H9 (cell line): ENCODE measurements around the gene MGLL. TPM values are rescaled to one million over a fixed set of nuclear protein-coding genes. Genes with fewer than 3 reads are reported as not detected.

Source experiments
- DNase-seq: peaks from one replicate; pipeline ENCODE4 v3.0.0-alpha.2; 2017
- H2AFZ ChIP-seq: one replicate; pipeline ENCODE4 v1.6.1; 2013; ENCODE audit warnings: mild to moderate bottlenecking, low read length, control low read depth, moderate library complexity
- H2AK5ac ChIP-seq: 2 replicates; pipeline ENCODE4 v1.6.1; 2013; ENCODE audit warnings: low read length, control low read depth, mixed read lengths; ENCODE audit not compliant: insufficient read length
- H2BK120ac ChIP-seq: one replicate; pipeline ENCODE4 v1.6.1; 2013; ENCODE audit warnings: low read depth, mild to moderate bottlenecking, low read length, control low read depth, inconsistent platforms; ENCODE audit not compliant: poor library complexity, severe bottlenecking
- H2BK12ac ChIP-seq: 2 replicates; pipeline ENCODE4 v1.6.1; 2013; ENCODE audit warnings: low read length, control low read depth, mixed read lengths, low read depth; ENCODE audit not compliant: insufficient read length
- H2BK15ac ChIP-seq: 2 replicates; pipeline ENCODE4 v1.6.1; 2013; ENCODE audit warnings: low read depth, low read length, control low read depth
- H2BK20ac ChIP-seq: one replicate; pipeline ENCODE4 v1.6.1; 2013; ENCODE audit warnings: low read depth, mild to moderate bottlenecking, low read length, control low read depth, inconsistent platforms; ENCODE audit not compliant: poor library complexity, severe bottlenecking
- H2BK5ac ChIP-seq: 2 replicates; pipeline ENCODE4 v1.6.1; 2013; ENCODE audit warnings: low read length, control low read depth, mixed read lengths; ENCODE audit not compliant: insufficient read length
- H3K14ac ChIP-seq: 2 replicates; pipeline ENCODE4 v1.6.1; 2013; ENCODE audit warnings: low read length, control low read depth; ENCODE audit not compliant: insufficient read depth
- H3K18ac ChIP-seq: 2 replicates; pipeline ENCODE4 v1.6.1; 2013; ENCODE audit warnings: low read depth, mild to moderate bottlenecking, mixed read lengths, low read length, control low read depth; ENCODE audit not compliant: insufficient read length
- H3K23ac ChIP-seq: 2 replicates; pipeline ENCODE4 v1.6.1; 2013; ENCODE audit warnings: low read length, control low read depth, mixed read lengths, low read depth; ENCODE audit not compliant: insufficient read length
- H3K23me2 ChIP-seq: 2 replicates; pipeline ENCODE4 v1.6.1; 2013; ENCODE audit warnings: low read depth, mild to moderate bottlenecking, mixed read lengths, low read length, control low read depth; ENCODE audit not compliant: insufficient read length, poor library complexity, severe bottlenecking
- H3K27ac ChIP-seq: 2 replicates; pipeline ENCODE4 v1.5.1; 2013; ENCODE audit warnings: low read length, control low read depth, mixed read lengths, low read depth; ENCODE audit not compliant: insufficient read length
- H3K27me3 ChIP-seq: 2 replicates; pipeline ENCODE4 v1.6.1; 2013; ENCODE audit warnings: low read length, control low read depth, inconsistent platforms; ENCODE audit not compliant: insufficient read depth
- H3K4ac ChIP-seq: 2 replicates; pipeline ENCODE4 v1.6.1; 2013; ENCODE audit warnings: low read depth, mild to moderate bottlenecking, control low read depth, inconsistent platforms, low read length, moderate library complexity
- H3K4me1 ChIP-seq: 2 replicates; pipeline ENCODE4 v1.6.1; 2013; ENCODE audit warnings: low read length, control low read depth, inconsistent platforms; ENCODE audit not compliant: insufficient read depth
- H3K4me2 ChIP-seq: 2 replicates; pipeline ENCODE4 v1.6.1; 2013; ENCODE audit warnings: low read length, control low read depth, mixed read lengths; ENCODE audit not compliant: insufficient read length, insufficient read depth
- H3K56ac ChIP-seq: 2 replicates; pipeline ENCODE4 v1.6.1; 2013; ENCODE audit warnings: low read depth, mild to moderate bottlenecking, mixed read lengths, low read length, control low read depth; ENCODE audit not compliant: insufficient read length
- H3K79me1 ChIP-seq: 2 replicates; pipeline ENCODE4 v1.6.1; 2013; ENCODE audit warnings: low read depth, mild to moderate bottlenecking, moderate library complexity, low read length, control low read depth, inconsistent platforms; ENCODE audit not compliant: insufficient read depth, poor library complexity, severe bottlenecking
- H3K79me2 ChIP-seq: 2 replicates; pipeline ENCODE4 v1.6.1; 2013; ENCODE audit warnings: low read length, control low read depth, inconsistent platforms; ENCODE audit not compliant: insufficient read depth
- H3K9ac ChIP-seq: 2 replicates; pipeline ENCODE4 v1.6.1; 2013; ENCODE audit warnings: low read length, control low read depth, mixed read lengths; ENCODE audit not compliant: insufficient read length; ENCODE audit errors: extremely low read depth
- H3K9me3 ChIP-seq: one replicate; pipeline ENCODE4 v1.6.1; 2013; ENCODE audit warnings: low read depth, low read length, inconsistent platforms; ENCODE audit not compliant: control insufficient read depth
- H3T11ph ChIP-seq: one replicate; pipeline ENCODE4 v1.6.1; 2013; ENCODE audit warnings: mild to moderate bottlenecking, low read length, control low read depth, inconsistent platforms
- H4K20me1 ChIP-seq: one replicate; pipeline ENCODE4 v1.6.1; 2013; ENCODE audit not compliant: control insufficient read depth, insufficient read length, insufficient read depth
- H4K5ac ChIP-seq: 2 replicates; pipeline ENCODE4 v1.6.1; 2013; ENCODE audit warnings: low read depth, mild to moderate bottlenecking, mixed read lengths, low read length, control low read depth; ENCODE audit not compliant: insufficient read length
- H4K8ac ChIP-seq: replicated peaks from 2 replicates; pipeline ENCODE4 v1.6.1; 2013; ENCODE audit warnings: low read length, control low read depth, mixed read lengths, low read depth; ENCODE audit not compliant: insufficient read length
- H4K91ac ChIP-seq: 2 replicates; pipeline ENCODE4 v1.6.1; 2013; ENCODE audit warnings: low read depth, mild to moderate bottlenecking, moderate library complexity, mixed read lengths, low read length, control low read depth; ENCODE audit not compliant: insufficient read length
- H3K27ac Mint-ChIP-seq, 3 experiments: 2 replicates in 2 of 3; 3 replicates in 1 of 3; pipeline ENCODE4 v1.8.0; 2020 to 2021; ENCODE audit warnings: mixed read lengths in 3 of 3, mild to moderate bottlenecking in 1 of 3, moderate library complexity in 1 of 3
- H3K27me3 Mint-ChIP-seq: 2 replicates; pipeline ENCODE4 v1.8.0; 2021; ENCODE audit warnings: low read depth, mild to moderate bottlenecking, moderate library complexity, mixed read lengths
- H3K36me3 Mint-ChIP-seq, 3 experiments: 2 replicates in 2 of 3; 3 replicates in 1 of 3; pipeline ENCODE4 v1.8.0; 2020 to 2021; ENCODE audit warnings: low read depth in 3 of 3, mixed read lengths in 3 of 3; ENCODE audit not compliant: insufficient read depth in 1 of 3
- H3K4me1 Mint-ChIP-seq, 2 experiments: 2 replicates each; pipeline ENCODE4 v1.8.0; 2020; ENCODE audit warnings: mixed read lengths in 2 of 2
- H3K4me3 Mint-ChIP-seq, 2 experiments: 2 replicates in 1 of 2; 3 replicates in 1 of 2; pipeline ENCODE4 v1.8.0; 2020 to 2021; ENCODE audit warnings: mild to moderate bottlenecking in 2 of 2, mixed read lengths in 2 of 2, moderate library complexity in 1 of 2
- H3K9me3 Mint-ChIP-seq, 2 experiments: 2 replicates in 1 of 2; 3 replicates in 1 of 2; pipeline ENCODE4 v1.8.0; 2020; ENCODE audit warnings: mild to moderate bottlenecking in 2 of 2, mixed read lengths in 2 of 2, moderate library complexity in 1 of 2
- CTCF ChIP-seq: fragments of 200-600 bp; sonication (generic); conservative IDR thresholded peaks from 3 replicates; pipeline ENCODE4 v1.8.0; 2021; ENCODE audit warnings: antibody characterized with exemption, mild to moderate bottlenecking
- WGBS: extraction: QIAGEN DNeasy Blood & Tissue Kit; methylation state at CpG from one replicate; pipeline ENCODE4 v1.1.7; 2013; ENCODE audit warnings: missing lambda C conversion rate, low lambda C conversion rate, mixed read lengths; ENCODE audit not compliant: insufficient read length; ENCODE audit errors: extremely low coverage; 5-methylcytosine and 5-hydroxymethylcytosine counted together
- total RNA-seq: library from RNA; stranded (reverse); gene quantifications from 2 replicates; pipeline ENCODE4 v1.2.1, GENCODE V29; 2021

MGLL gene
- total RNA-seq, 1 experiment from 2014 or later, result 0.11 TPM

- no peak for TF ChIP-seq CTCF
- Mint-ChIP-seq H3K9me3 (no peaks in the 10 kb centered on the region), H3K36me3 (no peaks in the 10 kb centered on the region; a peak in 1 of 7 replicates), H3K27me3 (peaks cover 50% of the 10 kb centered on the region), H3K4me1 (peaks cover 23 to 24% of the 10 kb centered on the region in 2 experiments), H3K27ac (no peak overlapping the region), H3K4me3 (no peak overlapping the region)
- H2AK5ac ChIP-seq, result no peak overlapping the region
- no peak overlapping the region for H2BK120ac ChIP-seq
- WGBS, result no CpG with 5 or more reads among the region's 9 CpGs
- no peak for DNase-seq
- no peak overlapping the region for H3K23ac ChIP-seq
- no peak overlapping the region for H3K18ac ChIP-seq
- H3K23me2 ChIP-seq, result peaks cover 6% of the 10 kb centered on the region
- no peak overlapping the region for H2BK5ac ChIP-seq
- no peak overlapping the region for H2BK12ac ChIP-seq
- H3K56ac ChIP-seq, result no peak overlapping the region
- H3T11ph ChIP-seq, result no peak overlapping the region
- H4K8ac ChIP-seq, result no peak overlapping the region
- H2BK20ac ChIP-seq, result no peak overlapping the region
- no peak overlapping the region for H3K9ac ChIP-seq
- H3K27ac ChIP-seq, result no peak overlapping the region
- no peak overlapping the region for H3K14ac ChIP-seq
- H3K4ac ChIP-seq, result no peak overlapping the region
- no peak overlapping the region for H4K5ac ChIP-seq
- H2BK15ac ChIP-seq, result no peak overlapping the region
- no peaks in the 10 kb centered on the region for H3K4me1 ChIP-seq
- no peaks in the 10 kb centered on the region for H4K20me1 ChIP-seq
- no peak overlapping the region for H4K91ac ChIP-seq
- H3K9me3 ChIP-seq, result no peaks in the 10 kb centered on the region
- H3K79me2 ChIP-seq, result no peaks in the 10 kb centered on the region
- H3K27me3 ChIP-seq, result peaks cover 10% of the 10 kb centered on the region
- H3K4me2 ChIP-seq, result no peak overlapping the region
- no peak overlapping the region for H2AFZ ChIP-seq
- no peaks in the 10 kb centered on the region for H3K79me1 ChIP-seq
Observed at GRCh38 chr3:127819086-127819485, 3.2 kb downstream of the MGLL start.
